Effector memory CD4-positive, alpha-beta T cell (primary cell): ENCODE results near the gene TMEM141.
"Not testable (repeated sequence)": the region's sequence is repeated elsewhere in the genome, so short reads cannot be mapped to it uniquely, and the experiment has no call there.

Experiments used
- DNase-seq, 3 donors: peaks; one replicate each; pipeline ENCODE4 v3.0.0-alpha.2; 2020
- H3K27ac ChIP-seq: 2 replicates; pipeline ENCODE4 v1.7.0; 2013; ENCODE audit warnings: mild to moderate bottlenecking, low read length, moderate library complexity; ENCODE audit not compliant: insufficient read depth, poor library complexity, severe bottlenecking
- H3K27me3 ChIP-seq: replicated peaks from 2 replicates; pipeline ENCODE4 v1.7.0; 2013; ENCODE audit warnings: mild to moderate bottlenecking, low read length; ENCODE audit not compliant: insufficient read depth, control insufficient read depth, poor library complexity, severe bottlenecking
- H3K36me3 ChIP-seq: 2 replicates; pipeline ENCODE4 v1.7.0; 2013; ENCODE audit warnings: mild to moderate bottlenecking, low read length, moderate library complexity; ENCODE audit not compliant: control insufficient read depth, insufficient read depth
- H3K4me1 ChIP-seq: 2 replicates; pipeline ENCODE4 v1.7.0; 2013; ENCODE audit warnings: low read length, mild to moderate bottlenecking; ENCODE audit not compliant: control insufficient read depth, insufficient read depth, poor library complexity, severe bottlenecking
- H3K4me3 ChIP-seq: 2 replicates; pipeline ENCODE4 v1.7.0; 2013; ENCODE audit warnings: low read length, low read depth, mild to moderate bottlenecking; ENCODE audit not compliant: insufficient read depth, poor library complexity, severe bottlenecking
- H3K9me3 ChIP-seq: 2 replicates; pipeline ENCODE4 v1.7.0; 2013; ENCODE audit warnings: mild to moderate bottlenecking, low read length, moderate library complexity; ENCODE audit not compliant: control insufficient read depth

TMEM141 gene

GRCh38 chr9:136833381-136834048 lies 42.4 kb downstream of the TMEM141 start:
- not testable (repeated sequence) for H3K27me3 ChIP-seq, H3K27ac ChIP-seq, H3K9me3 ChIP-seq, DNase-seq, H3K4me3 ChIP-seq, H3K4me1 ChIP-seq
- H3K36me3 ChIP-seq: peaks cover 36% of the 10 kb centered on the region

GRCh38 chr9:136835162-136835931 lies 44.2 kb downstream of the TMEM141 start:
- Histone ChIP-seq H3K27ac (no peak overlapping the region), H3K4me1 (no peaks in the 10 kb centered on the region), H3K36me3 (peaks cover 24% of the 10 kb centered on the region), H3K27me3 (no peaks in the 10 kb centered on the region), H3K4me3 (no peak overlapping the region), H3K9me3 (no peaks in the 10 kb centered on the region)
- DNase-seq: no peak

GRCh38 chr9:136835932-136836904 lies 45.1 kb downstream of the TMEM141 start:
- no peak for DNase-seq
- Histone ChIP-seq H3K4me3 (no peak overlapping the region), H3K27me3 (no peaks in the 10 kb centered on the region), H3K27ac (no peak overlapping the region), H3K4me1 (no peaks in the 10 kb centered on the region), H3K36me3 (peaks cover 15% of the 10 kb centered on the region), H3K9me3 (no peaks in the 10 kb centered on the region)

- no peak for DNase-seq
- H3K36me3 ChIP-seq: peaks cover 8% of the 10 kb centered on the region
- no peaks in the 10 kb centered on the region for H3K27me3 ChIP-seq
- H3K4me3 ChIP-seq: no peak overlapping the region
- H3K4me1 ChIP-seq: peaks cover 4% of the 10 kb centered on the region
- H3K9me3 ChIP-seq: no peaks in the 10 kb centered on the region
- H3K27ac ChIP-seq: no peak overlapping the region
Observed at GRCh38 chr9:136837146-136837855, 46.2 kb downstream of the TMEM141 start.

- H3K36me3 ChIP-seq, H3K4me1 ChIP-seq, H3K9me3 ChIP-seq, H3K27ac ChIP-seq, H3K4me3 ChIP-seq, DNase-seq, H3K27me3 ChIP-seq: not testable (repeated sequence)
Observed at GRCh38 chr9:136837856-136838277, 46.7 kb downstream of the TMEM141 start.

GRCh38 chr9:136838314-136839228 lies 47.4 kb downstream of the TMEM141 start:
- Histone ChIP-seq H3K36me3 (peaks cover 5% of the 10 kb centered on the region), H3K4me3 (no peak overlapping the region), H3K27ac (no peak overlapping the region), H3K9me3 (no peaks in the 10 kb centered on the region), H3K27me3 (no peaks in the 10 kb centered on the region), H3K4me1 (peaks cover 7% of the 10 kb centered on the region)
- no peak for DNase-seq

GRCh38 chr9:136839229-136840139 lies 48.3 kb downstream of the TMEM141 start:
- peaks cover 6% of the 10 kb centered on the region for H3K27me3 ChIP-seq
- peaks cover 5% of the 10 kb centered on the region for H3K36me3 ChIP-seq
- H3K4me3 ChIP-seq: no peak overlapping the region
- DNase-seq: no peak
- peaks cover 15% of the 10 kb centered on the region for H3K4me1 ChIP-seq
- H3K27ac ChIP-seq: no peak overlapping the region
- H3K9me3 ChIP-seq: no peaks in the 10 kb centered on the region

GRCh38 chr9:136840140-136840876 lies 49.2 kb downstream of the TMEM141 start:
- Histone ChIP-seq H3K36me3 (peaks cover 5% of the 10 kb centered on the region), H3K27ac (no peak overlapping the region), H3K4me1 (peaks cover 20% of the 10 kb centered on the region), H3K4me3 (no peak overlapping the region), H3K9me3 (no peaks in the 10 kb centered on the region), H3K27me3 (peaks cover 12% of the 10 kb centered on the region)
- DNase-seq: no peak
